Measurements from ENCODE around the gene CARS1.
A peak's percentile ranks its signal among the peaks of the same experiment; 100 is the strongest.

Gene CARS1

GRCh38 chr11:3092603-3093141, 35.4 kb upstream of the CARS1 start:
- H3K4me2 ChIP-seq (ENCODE audit: low read length), result no peak overlapping the region
- no peaks in the 10 kb centered on the region for H3F3A ChIP-seq (ENCODE audit: control insufficient read depth, insufficient read depth)
- no peaks in the 10 kb centered on the region for H3K27me3 ChIP-seq (ENCODE audit: control insufficient read depth, low read length)
- H3K9me3 ChIP-seq (ENCODE audit: control insufficient read depth, insufficient read depth, low read length), result no peaks in the 10 kb centered on the region
- no peak overlapping the region for H3K27ac ChIP-seq (ENCODE audit: low read depth, low read length)
- H3K36me3 ChIP-seq (ENCODE audit: control insufficient read depth, low read length), result no peaks in the 10 kb centered on the region
- TF ChIP-seq EZH2phosphoT487 (IDR thresholded peaks at IDR 0.05; ENCODE audit: borderline replicate concordance, low read length), result no peak
- TF ChIP-seq CTCF (IDR thresholded peaks at IDR 0.05; ENCODE audit: low read depth, low read length, poor library complexity, severe bottlenecking), result no peak
- no peaks in the 10 kb centered on the region for H3K9me2 ChIP-seq (replicated peaks; ENCODE audit: control insufficient read depth, low read length)
- H3K4me1 ChIP-seq (ENCODE audit: control insufficient read depth, low read length), result peaks cover 6% of the 10 kb centered on the region; the same call in 1 of the 2 replicates
- no peaks in the 10 kb centered on the region for H4K20me1 ChIP-seq (ENCODE audit: control insufficient read depth, insufficient read depth, low read depth, low read length)
- H3K79me2 ChIP-seq (ENCODE audit: control insufficient read depth, low read length), result no peaks in the 10 kb centered on the region
- no peak overlapping the region for H3K4me3 ChIP-seq (ENCODE audit: low read length)

GRCh38 chr11:3091846-3092602, 34.8 kb upstream of the CARS1 start:
- Histone ChIP-seq H3K27ac (ENCODE audit: low read depth, low read length) (no peak overlapping the region), H3K4me1 (ENCODE audit: control insufficient read depth, low read length) (peaks cover 6% of the 10 kb centered on the region; the same call in 1 of the 2 replicates), H3K27me3 (ENCODE audit: control insufficient read depth, low read length) (no peaks in the 10 kb centered on the region), H3K79me2 (ENCODE audit: control insufficient read depth, low read length) (no peaks in the 10 kb centered on the region), H3K4me2 (ENCODE audit: low read length) (no peak overlapping the region), H3K9me3 (ENCODE audit: control insufficient read depth, insufficient read depth, low read length) (no peaks in the 10 kb centered on the region), H3K4me3 (ENCODE audit: low read length) (no peak overlapping the region), H4K20me1 (ENCODE audit: control insufficient read depth, insufficient read depth, low read depth, low read length) (no peaks in the 10 kb centered on the region), H3K36me3 (ENCODE audit: control insufficient read depth, low read length) (no peaks in the 10 kb centered on the region), H3F3A (ENCODE audit: control insufficient read depth, insufficient read depth) (no peaks in the 10 kb centered on the region), H3K9me2 (replicated peaks; ENCODE audit: control insufficient read depth, low read length) (no peaks in the 10 kb centered on the region)
- peak; percentile 99 for TF ChIP-seq CTCF (IDR thresholded peaks at IDR 0.05; ENCODE audit: low read depth, low read length, poor library complexity, severe bottlenecking)
- no peak for TF ChIP-seq EZH2phosphoT487 (IDR thresholded peaks at IDR 0.05; ENCODE audit: borderline replicate concordance, low read length)

DNA sequence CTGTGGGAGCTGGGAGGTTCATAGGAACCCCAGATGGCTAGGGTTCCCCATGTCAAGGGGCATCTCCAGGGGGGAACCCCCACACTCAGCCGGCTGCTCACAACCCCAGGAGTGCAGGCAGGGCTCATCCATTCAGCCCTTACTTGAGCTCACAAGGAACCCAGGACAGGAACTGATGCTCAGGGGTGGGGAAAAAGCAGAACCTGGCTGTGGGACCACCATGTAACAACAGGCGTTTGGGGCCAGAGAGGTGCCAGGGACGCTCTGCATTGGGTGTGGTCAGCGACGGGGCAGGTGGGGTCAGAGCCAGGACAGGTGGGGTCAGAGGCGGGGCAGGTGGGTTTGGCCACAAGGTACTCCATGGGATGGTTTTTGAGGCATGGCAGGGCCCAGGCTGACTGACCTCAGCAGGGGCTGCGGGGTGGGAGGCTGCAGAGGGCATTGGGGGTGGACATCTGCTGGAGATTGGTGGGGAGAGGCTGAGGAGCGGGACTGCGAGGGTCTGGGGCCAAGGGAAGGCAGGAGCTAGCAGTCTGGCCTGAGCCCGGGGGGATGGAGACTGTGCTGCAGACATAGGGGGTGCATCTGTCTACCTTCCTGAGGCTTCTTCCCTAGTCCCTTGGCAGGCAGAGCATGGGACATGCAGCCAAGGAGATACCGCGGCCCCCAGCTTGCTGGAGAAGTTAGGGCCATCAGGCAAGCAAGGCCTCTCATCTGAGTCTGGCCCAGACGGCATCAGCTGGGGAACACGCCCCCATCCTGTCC, 34.0 kb upstream of the CARS1 start:
- Histone ChIP-seq H3K27me3 (ENCODE audit: control insufficient read depth, low read length) (no peaks in the 10 kb centered on the region), H3K79me2 (ENCODE audit: control insufficient read depth, low read length) (no peaks in the 10 kb centered on the region), H3F3A (ENCODE audit: control insufficient read depth, insufficient read depth) (no peaks in the 10 kb centered on the region), H3K9me3 (ENCODE audit: control insufficient read depth, insufficient read depth, low read length) (no peaks in the 10 kb centered on the region), H3K4me2 (ENCODE audit: low read length) (no peak overlapping the region), H4K20me1 (ENCODE audit: control insufficient read depth, insufficient read depth, low read depth, low read length) (no peaks in the 10 kb centered on the region), H3K9me2 (replicated peaks; ENCODE audit: control insufficient read depth, low read length) (no peaks in the 10 kb centered on the region), H3K4me1 (ENCODE audit: control insufficient read depth, low read length) (peaks cover 6% of the 10 kb centered on the region; the same call in 1 of the 2 replicates), H3K4me3 (ENCODE audit: low read length) (no peak overlapping the region), H3K27ac (ENCODE audit: low read depth, low read length) (no peak overlapping the region), H3K36me3 (ENCODE audit: control insufficient read depth, low read length) (no peaks in the 10 kb centered on the region)
- TF ChIP-seq EZH2phosphoT487 (IDR thresholded peaks at IDR 0.05; ENCODE audit: borderline replicate concordance, low read length) (no peak), CTCF (IDR thresholded peaks at IDR 0.05; ENCODE audit: low read depth, low read length, poor library complexity, severe bottlenecking) (no peak)

Data from DOHH2 (cell line).